GM18517 (cell line): ENCODE results near the gene MCF2L.

ENCODE experiments used
- ATAC-seq: cut with Tn5 transposase; IDR thresholded peaks from one replicate; pipeline ENCODE4 v1.9.1; 2021; ENCODE audit warnings: mild to moderate bottlenecking, moderate library complexity; ENCODE audit not compliant: unreplicated experiment

MCF2L gene

GRCh38 chr13:113009743-113010509, 40.9 kb downstream of the MCF2L start:
- no peak for ATAC-seq

GRCh38 chr13:113010510-113010865, 41.5 kb downstream of the MCF2L start:
- no peak for ATAC-seq

- ATAC-seq = no peak
Measured at GRCh38 chr13:113013303-113013702, 44.3 kb downstream of the MCF2L start.

GRCh38 chr13:113013878-113014751, 45.1 kb downstream of the MCF2L start:
- ATAC-seq = no peak

- ATAC-seq = no peak
Measured at GRCh38 chr13:113014752-113015745, 46.0 kb downstream of the MCF2L start.

GRCh38 chr13:113015826-113016525, 47.0 kb downstream of the MCF2L start:
- no peak for ATAC-seq

- no peak for ATAC-seq
Measured at GRCh38 chr13:113016526-113017295, 47.7 kb downstream of the MCF2L start.

- ATAC-seq = no peak
Measured at GRCh38 chr13:113017506-113018215, 48.6 kb downstream of the MCF2L start.

- no peak for ATAC-seq
Measured at GRCh38 chr13:113018676-113019465, 49.9 kb downstream of the MCF2L start.

GRCh38 chr13:113020323-113021080, 51.5 kb downstream of the MCF2L start:
- ATAC-seq = no peak

GRCh38 chr13:113021391-113021790, 52.4 kb downstream of the MCF2L start:
- no peak for ATAC-seq

GRCh38 chr13:113021811-113022210, 52.8 kb downstream of the MCF2L start:
- no peak for ATAC-seq

GRCh38 chr13:113022391-113022744, 53.4 kb downstream of the MCF2L start:
- ATAC-seq = no peak

GRCh38 chr13:113022745-113023574, 53.9 kb downstream of the MCF2L start:
- ATAC-seq = no peak

- no peak for ATAC-seq
Measured at GRCh38 chr13:113023694-113024430, 54.8 kb downstream of the MCF2L start.

GRCh38 chr13:113024466-113024865, 55.5 kb downstream of the MCF2L start:
- no peak for ATAC-seq
